Activated naive CD8-positive, alpha-beta T cell treated with anti-CD3 and anti-CD28 coated beads, Interleukin-2, amount 50 U/mL, for 16 hours (primary cell): ENCODE results near the gene IL1F10.

Experiments used
- DNase-seq: peaks from one replicate; pipeline ENCODE4 v3.0.0-alpha.2; 2020; ENCODE audit warnings: low read depth, low spot score

The IL1F10 gene

GRCh38 chr2:113058998-113059960 lies 8.5 kb upstream of the IL1F10 start, which contains the start of gene IL36RN:
Gene IL36RN, plus strand, starts transcription at chr2:113059198. Its CDS starts 241 bp downstream, at chr2:113059439.
- DNase-seq: no peak

DNA sequence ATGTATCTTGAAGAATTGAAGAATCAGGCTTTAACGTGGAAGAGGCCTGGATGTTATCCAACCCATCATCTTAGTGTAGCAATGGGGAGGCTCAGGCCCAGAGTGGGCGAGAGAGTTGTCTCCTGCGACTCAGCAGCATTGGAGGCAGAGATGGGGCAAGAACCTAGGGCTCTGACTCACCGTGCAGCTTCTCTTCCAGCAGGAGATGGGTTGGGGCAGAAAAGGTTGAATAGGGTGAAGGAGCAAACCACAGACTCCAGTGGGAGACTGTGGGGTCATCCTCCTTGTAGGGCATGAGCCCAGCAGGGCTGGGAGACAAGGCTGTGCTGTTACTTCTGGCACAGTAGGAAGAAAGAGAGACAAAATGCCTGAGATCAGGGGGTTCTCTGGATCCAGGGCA lies 7.4 kb upstream of the IL1F10 start:
- DNase-seq: no peak

GRCh38 chr2:113060796-113061195 lies 7.0 kb upstream of the IL1F10 start:
- no peak for DNase-seq

- no peak for DNase-seq
These were observed 6.5 kb upstream of the IL1F10 start for GRCh38 chr2:113061241-113061640.

DNA sequence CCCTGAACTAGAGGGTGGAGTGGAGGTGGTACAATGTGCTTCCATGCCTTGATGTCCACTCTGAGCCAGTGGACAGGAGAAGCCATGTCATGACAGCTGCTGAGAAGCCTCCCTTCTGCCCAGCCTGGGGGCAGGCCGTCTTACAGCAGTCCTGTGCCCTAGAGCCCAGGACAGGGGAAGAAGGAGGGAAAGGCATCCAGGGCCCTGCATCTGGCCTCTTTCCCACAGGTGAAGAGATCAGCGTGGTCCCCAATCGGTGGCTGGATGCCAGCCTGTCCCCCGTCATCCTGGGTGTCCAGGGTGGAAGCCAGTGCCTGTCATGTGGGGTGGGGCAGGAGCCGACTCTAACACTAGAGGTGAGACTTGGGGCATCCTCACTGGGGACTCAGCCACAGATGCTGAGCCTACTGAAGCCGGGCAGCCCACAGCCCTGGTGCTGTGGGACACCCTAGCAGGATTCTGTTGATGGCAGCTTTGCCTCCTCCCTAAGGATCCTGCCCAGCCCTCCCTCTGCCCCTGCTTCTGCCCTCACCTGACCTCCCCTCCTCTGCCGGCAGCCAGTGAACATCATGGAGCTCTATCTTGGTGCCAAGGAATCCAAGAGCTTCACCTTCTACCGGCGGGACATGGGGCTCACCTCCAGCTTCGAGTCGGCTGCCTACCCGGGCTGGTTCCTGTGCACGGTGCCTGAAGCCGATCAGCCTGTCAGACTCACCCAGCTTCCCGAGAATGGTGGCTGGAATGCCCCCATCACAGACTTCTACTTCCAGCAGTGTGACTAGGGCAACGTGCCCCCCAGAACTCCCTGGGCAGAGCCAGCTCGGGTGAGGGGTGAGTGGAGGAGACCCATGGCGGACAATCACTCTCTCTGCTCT lies 5.6 kb upstream of the IL1F10 start:
- DNase-seq: no peak

GRCh38 chr2:113064281-113064680 lies 3.5 kb upstream of the IL1F10 start:
- no peak for DNase-seq

GRCh38 chr2:113064898-113065297 lies 2.9 kb upstream of the IL1F10 start:
- no peak for DNase-seq

GRCh38 chr2:113068249-113068648 lies 479 bp downstream of the IL1F10 start:
- DNase-seq: no peak

DNA sequence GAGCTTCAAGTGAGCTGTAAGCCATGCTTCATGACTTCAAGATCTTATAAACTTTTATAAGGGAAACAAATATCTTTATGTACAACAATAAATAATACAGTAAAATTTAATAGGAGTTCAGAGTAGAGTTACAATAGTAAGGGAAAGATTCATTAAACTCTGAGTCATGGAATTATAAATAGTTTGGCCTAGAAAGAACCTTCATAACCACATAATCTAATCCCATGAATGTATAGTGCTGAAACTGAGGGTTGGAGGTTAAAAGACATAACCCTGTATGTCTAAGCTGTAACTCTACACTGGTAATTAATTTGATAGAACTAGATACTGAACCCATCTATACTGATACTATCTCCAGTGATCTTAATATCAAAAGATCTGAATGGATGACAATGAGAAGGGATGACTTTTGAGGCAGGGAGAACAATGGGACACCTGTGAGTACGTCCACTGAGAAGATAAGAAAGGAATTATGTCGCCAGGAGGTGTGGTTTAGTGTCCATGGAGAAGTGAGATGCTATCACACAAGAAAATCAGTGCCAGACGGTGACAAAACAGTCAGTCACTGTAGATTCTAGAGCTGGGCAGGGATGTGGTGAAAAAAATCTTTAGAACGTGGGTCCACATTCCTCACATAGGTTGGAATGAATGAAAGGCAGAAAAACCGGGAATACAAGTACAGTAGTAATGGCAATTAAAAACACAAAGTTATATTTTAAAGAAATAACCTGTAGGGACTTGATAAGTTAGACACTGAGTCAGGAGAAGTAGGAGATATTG lies 1.1 kb downstream of the IL1F10 start:
- no peak for DNase-seq

DNA sequence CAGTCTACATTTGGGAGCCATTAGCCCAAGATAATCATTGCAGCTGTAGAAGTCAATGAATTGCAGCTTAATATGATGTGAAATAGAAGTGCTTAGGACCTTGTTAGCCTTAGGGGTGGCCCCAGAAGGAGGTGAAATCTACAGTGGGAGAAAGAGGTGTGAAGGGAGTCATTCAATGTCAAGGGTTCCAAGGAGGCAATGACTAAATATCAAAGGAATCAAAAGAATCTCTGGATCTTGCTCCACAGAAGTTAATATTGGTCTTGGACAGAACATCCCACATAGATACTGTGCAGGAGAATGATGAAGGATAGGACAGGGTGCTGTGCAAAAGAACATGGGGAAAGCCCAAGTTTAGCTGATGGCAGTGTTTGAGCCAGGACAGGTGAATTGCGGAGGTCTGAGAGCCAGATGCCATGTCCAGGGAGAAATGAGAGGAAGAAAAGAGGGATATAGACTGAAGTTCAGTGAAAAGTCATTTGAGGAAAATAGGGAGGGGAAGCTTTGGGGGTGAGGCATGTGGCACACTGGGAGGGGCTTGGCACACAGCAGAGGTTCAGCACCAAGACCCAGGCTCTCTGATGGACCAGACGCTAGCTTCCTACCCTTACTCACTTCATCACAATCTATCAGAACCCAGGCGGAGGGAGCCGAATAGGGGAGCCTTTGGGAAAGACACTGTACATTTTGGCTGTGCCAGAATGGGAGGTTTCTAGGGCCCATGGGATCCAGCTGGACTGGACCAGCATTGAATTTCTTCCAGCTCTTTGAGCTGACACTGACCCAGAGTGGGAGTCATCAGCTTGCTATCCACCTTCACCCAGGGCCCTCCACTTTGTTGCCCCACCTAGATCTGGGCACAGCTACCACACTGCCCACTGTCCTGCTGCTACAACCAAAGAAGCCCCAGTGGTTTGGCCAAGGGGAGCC lies 2.2 kb downstream of the IL1F10 start:
- no peak for DNase-seq

- no peak for DNase-seq
These were observed 2.8 kb downstream of the IL1F10 start for GRCh38 chr2:113070606-113070975.

GRCh38 chr2:113072584-113072983 lies 4.8 kb downstream of the IL1F10 start:
- DNase-seq: no peak

- no peak for DNase-seq
These were observed 5.6 kb downstream of the IL1F10 start for GRCh38 chr2:113073325-113073834.

- no peak for DNase-seq
These were observed 7.3 kb downstream of the IL1F10 start for GRCh38 chr2:113075030-113075429.

- DNase-seq: no peak
These were observed 7.8 kb downstream of the IL1F10 start for GRCh38 chr2:113075600-113075999.

DNA sequence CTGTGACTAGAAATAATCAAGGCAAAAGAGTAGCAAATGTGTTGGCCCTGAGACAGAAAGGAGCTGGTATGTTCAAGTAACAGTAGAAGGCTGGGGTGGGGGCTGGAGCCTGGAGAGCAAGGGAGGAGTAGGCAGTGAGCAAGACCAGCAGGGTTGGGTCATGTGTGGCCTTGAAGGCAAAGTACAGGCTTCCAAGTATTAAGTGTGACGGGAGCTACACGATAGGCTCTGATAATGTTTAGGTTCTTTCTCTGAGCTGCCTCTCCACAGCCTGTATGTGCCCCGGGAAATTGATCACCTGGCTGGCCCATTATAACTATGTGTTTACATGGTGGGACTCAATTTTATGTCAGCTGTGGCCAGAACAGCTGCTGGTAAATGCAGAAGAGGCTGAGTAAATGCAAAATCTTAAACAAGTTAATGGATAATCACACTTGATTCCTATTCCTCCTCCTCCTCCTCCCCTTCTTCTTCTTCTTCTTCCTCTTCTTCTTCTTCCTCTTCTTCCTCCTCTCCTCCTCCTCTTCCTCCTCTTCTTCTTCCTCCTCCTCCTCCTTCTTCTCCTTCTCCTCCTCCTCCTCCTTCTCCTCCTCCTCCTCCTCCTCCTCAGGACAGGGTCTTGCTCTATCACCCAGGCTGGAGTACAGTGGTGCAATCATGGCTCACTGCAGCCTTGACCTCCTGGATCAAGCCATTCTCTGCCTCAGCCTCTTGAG lies 9.3 kb downstream of the IL1F10 start:
- DNase-seq: no peak

DNA sequence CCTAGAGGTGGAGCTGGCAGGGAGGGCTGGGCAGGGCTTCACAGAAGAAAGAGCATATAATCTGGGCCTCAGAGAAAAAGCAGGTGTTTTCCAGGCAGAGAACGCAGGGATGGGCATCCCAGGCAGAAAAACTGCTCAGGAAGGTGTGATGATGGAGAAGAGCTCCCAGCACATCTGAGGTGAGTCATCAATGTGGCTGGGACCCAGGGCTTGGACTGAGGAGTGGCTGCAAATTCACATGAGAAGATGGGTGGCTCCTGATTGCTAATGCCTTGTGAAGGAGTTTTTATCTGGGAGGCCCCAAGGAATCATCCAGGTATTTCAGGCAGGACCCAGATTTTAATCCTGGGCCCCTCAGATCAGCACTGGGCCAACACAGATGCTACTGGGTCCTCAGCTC lies 10.2 kb downstream of the IL1F10 start:
- no peak for DNase-seq

GRCh38 chr2:113078350-113078839 lies 10.6 kb downstream of the IL1F10 start:
- DNase-seq: no peak

GRCh38 chr2:113079131-113079530 lies 11.4 kb downstream of the IL1F10 start:
- DNase-seq: no peak
